Neutrophil (primary cell): ENCODE results near the gene SEC22B.
"Not testable (repeated sequence)": the region's sequence is repeated elsewhere in the genome, so short reads cannot be mapped to it uniquely, and the experiment has no call there.

Experiments used
- H3K27ac ChIP-seq: fragments of 200-600 bp; sonication (generic); 2 replicates; pipeline ENCODE4 v1.5.1; 2016; ENCODE audit warnings: mild to moderate bottlenecking, moderate library complexity
- H3K27me3 ChIP-seq: fragments of 200-600 bp; sonication (generic); 2 replicates; pipeline ENCODE4 v1.6.0; 2016; ENCODE audit warnings: mild to moderate bottlenecking
- H3K36me3 ChIP-seq: fragments of 200-600 bp; sonication (generic); 2 replicates; pipeline ENCODE4 v1.5.1; 2017
- H3K4me1 ChIP-seq, 2 experiments: fragments of 200-600 bp in 1 of 2; sonication (generic) in 1 of 2; 1 replicate in 1 of 2; 2 replicates in 1 of 2; pipeline versions ENCODE4 v1.5.1 to v1.6.1; 2013 to 2016; ENCODE audit warnings: low read depth in 1 of 2, low read length in 1 of 2, mild to moderate bottlenecking in 1 of 2, moderate library complexity in 1 of 2; ENCODE audit not compliant: control insufficient read depth in 1 of 2, insufficient read depth in 1 of 2
- H3K4me3 ChIP-seq, 2 experiments: fragments of 200-600 bp in 1 of 2; sonication (generic) in 1 of 2; 1 replicate in 1 of 2; 2 replicates in 1 of 2; pipeline ENCODE4 v1.5.1; 2013 to 2016; ENCODE audit warnings: low read depth in 1 of 2, low read length in 1 of 2, mild to moderate bottlenecking in 1 of 2, moderate library complexity in 1 of 2
- H3K9me3 ChIP-seq: fragments of 200-600 bp; sonication (generic); 2 replicates; pipeline ENCODE4 v1.5.1; 2016
- TF ChIP-seq, protein P1 (sequence below): fragments of 200-600 bp; sonication (generic); IDR thresholded peaks from 2 replicates; pipeline ENCODE4 v1.5.1; 2016; ENCODE audit warnings: antibody characterized with exemption

SEC22B gene

DNA sequence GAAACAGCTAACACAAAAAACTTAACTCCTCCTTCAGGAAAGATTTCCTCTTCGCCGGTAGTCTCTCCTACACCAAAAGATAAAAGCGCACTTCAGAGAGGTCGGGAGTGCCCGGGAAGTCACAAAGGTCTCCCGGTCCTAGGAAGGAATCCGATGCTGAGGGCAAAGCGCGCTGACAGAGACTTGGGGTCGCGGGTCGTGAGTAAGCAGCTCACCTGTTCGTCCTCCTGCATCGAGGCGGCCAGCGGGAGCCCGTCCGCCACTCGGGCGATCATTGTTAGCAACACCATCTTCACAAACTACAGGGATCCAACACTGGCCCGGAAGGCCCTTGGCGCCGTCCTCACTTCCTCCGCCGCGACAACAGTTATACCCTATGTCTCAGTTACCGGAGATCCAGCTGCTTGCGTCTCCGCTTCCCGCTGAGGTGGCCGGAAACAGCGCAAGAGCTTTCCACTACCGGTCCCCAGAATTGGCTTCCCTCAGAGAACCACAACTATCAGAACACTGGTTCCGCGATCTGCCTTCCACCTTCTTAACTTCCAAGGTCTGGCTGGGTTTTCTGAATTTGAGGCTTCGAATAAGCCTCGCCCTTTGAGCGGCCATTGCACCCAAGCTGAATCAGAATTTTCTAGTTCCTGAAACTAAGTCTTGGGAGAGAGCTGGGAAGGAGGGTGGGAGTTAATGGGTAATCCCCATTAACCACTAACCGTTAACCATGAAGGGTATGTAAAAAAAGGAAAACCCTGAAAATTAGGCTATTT lies at the start of gene SEC22B:
TSS of gene SEC22B (minus strand) at position 429 of the 764 bp plus-strand sequence. CDS start at position 290, 139 bp downstream.
- Histone ChIP-seq H3K4me3 (peak within 1 kb of the TSS; percentile 80 to 89), H3K27ac (peak within 1 kb of the TSS; percentile 96), H3K9me3 (no peaks in the 10 kb centered on the region), H3K36me3 (no peaks in the 10 kb centered on the region), H3K27me3 (no peaks in the 10 kb centered on the region), H3K4me1 (peaks cover 11 to 13% of the 10 kb centered on the region in 2 experiments)
- TF ChIP-seq, protein P1, sequence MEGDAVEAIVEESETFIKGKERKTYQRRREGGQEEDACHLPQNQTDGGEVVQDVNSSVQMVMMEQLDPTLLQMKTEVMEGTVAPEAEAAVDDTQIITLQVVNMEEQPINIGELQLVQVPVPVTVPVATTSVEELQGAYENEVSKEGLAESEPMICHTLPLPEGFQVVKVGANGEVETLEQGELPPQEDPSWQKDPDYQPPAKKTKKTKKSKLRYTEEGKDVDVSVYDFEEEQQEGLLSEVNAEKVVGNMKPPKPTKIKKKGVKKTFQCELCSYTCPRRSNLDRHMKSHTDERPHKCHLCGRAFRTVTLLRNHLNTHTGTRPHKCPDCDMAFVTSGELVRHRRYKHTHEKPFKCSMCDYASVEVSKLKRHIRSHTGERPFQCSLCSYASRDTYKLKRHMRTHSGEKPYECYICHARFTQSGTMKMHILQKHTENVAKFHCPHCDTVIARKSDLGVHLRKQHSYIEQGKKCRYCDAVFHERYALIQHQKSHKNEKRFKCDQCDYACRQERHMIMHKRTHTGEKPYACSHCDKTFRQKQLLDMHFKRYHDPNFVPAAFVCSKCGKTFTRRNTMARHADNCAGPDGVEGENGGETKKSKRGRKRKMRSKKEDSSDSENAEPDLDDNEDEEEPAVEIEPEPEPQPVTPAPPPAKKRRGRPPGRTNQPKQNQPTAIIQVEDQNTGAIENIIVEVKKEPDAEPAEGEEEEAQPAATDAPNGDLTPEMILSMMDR = no peak

DNA sequence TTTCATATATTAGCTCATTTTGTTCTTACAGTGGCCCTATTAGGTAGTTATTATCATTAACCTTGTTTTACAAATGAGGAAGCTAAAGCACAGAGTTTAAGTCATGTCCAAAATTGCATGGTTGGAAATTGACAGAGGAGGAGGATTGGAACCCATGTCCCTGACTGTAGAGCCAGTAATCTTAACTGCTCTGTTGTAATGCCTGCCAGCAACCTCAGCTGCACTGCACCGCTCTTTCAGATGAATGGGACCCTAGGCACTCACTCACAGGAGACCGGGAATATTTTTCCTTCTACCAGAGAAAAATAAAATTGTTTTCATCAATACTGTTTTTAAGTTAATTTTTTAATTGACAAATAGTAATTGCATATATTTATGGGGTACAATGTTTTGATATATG lies 41.6 kb upstream of the SEC22B start:
- H3K36me3 ChIP-seq, H3K4me1 ChIP-seq, H3K9me3 ChIP-seq, H3K27ac ChIP-seq, H3K4me3 ChIP-seq, H3K27me3 ChIP-seq: not testable (repeated sequence)

DNA sequence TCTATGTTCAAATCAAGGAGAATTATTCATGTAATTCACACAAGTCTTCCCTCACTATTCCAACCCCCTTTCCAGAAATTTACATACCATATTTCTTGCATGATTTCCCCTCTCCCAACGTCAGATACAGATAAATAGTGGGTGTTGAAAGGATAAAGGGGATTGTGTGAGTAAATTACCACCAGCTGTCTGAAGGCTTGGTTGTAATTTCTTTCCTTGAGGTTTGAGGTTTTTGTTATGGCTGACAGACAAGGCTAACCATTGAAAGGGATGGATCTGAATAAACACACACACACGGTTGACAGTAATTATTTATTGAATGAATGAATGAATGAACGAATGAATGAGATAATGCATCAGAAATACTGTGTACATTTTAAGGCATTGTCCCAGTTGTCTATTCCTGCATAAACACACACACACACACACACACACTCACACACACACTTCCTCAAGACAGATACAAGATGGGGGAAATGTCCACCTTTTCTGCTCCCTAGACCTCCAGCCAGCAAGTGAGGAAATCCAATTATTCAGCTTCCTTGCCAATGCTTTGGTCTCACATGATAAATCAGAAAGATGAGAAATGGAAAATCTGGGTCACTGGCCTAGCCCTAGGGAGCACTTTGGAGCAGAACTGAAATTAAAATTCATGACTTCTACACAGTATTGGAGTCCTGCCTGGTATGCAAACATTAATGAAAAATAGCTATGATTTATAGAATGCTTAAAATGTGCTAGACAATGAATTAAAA lies 41.0 kb upstream of the SEC22B start:
- H3K9me3 ChIP-seq, H3K4me3 ChIP-seq, H3K27ac ChIP-seq, H3K4me1 ChIP-seq, H3K27me3 ChIP-seq, H3K36me3 ChIP-seq: not testable (repeated sequence)

DNA sequence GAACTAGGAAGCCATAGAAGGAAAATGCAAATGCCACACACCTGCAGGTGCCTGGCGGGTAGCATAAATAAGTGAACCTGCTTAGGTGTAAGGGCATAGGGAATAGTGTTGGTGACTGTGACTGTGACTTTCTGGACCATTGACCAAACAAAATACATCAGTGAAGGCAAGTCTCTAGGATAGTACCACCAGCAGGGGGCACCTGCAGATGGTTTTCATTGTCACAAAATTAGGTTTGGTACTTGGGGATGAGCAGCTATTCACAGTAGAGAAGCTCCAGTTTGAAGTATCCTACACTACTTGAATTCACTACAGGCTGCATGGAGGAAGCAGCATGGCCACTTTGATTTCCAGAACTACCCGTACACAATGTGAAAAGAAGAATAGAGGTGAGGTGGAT lies 37.3 kb upstream of the SEC22B start:
- H3K27me3 ChIP-seq, H3K9me3 ChIP-seq, H3K36me3 ChIP-seq, H3K4me1 ChIP-seq, H3K4me3 ChIP-seq, H3K27ac ChIP-seq: not testable (repeated sequence)

DNA sequence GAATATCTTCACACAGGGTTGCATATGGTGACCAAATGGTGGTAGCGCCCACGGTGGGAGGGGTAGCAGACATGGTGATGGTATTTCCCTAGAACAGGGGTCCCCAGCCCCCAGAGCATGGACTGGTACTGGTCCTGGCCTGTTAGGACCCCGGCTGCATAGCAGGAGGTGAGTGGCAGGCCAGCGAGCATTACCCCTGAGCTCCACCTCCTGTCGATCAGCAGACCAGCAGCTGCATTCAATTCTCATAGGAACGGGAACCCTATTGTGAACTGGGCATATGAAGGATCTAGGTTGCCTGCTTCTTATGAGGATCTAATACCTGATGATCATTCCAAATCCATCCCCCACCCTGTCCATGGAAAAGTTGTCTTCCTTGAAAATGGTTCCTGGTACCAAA lies 34.4 kb upstream of the SEC22B start:
- H3K9me3 ChIP-seq, H3K36me3 ChIP-seq, H3K27me3 ChIP-seq, H3K4me1 ChIP-seq, H3K27ac ChIP-seq, H3K4me3 ChIP-seq: not testable (repeated sequence)

DNA sequence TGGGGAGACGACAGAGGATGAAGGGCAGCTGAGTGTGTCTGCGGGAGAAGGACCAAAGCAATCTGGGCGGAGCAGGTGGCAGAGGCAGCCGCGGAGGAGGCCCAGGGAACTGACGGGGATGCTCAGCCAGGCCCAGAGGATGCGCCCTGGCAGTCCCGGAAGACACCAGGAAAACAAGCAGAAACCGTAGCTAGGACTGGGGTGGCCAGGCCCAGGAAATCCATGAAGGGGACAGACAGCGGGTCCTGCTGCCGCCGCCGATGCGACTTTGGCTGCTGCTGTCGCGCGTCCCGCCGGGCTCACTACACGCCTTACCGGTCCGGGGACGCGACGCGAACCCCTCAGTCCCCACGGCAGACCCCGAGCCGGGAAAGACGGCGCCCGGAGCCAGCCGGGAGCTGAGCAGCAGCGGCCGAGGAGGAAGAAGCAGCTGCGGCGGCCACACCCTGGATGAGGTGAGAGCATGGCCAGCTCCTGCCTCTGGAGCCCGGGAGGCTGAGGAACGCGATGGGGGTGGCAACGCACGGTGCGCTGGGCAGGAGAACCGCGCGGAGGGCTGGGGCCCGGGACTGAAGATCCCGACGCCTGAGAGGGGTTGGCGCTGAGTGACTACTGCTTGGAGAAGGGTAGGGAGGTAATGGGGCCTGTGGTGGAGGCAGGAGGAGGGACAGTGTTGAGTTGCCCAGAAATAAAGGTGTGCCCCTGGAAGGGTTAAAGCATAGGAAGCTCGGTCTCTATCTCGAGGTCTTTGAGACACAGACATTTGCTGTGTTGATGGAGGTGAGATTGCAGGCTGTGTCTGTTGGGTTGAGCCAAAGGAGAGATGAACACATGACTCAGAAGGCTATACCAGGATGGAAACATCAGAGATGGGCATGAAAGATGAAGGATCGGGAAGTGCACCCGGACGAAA lies 20.8 kb upstream of the SEC22B start:
- H3K27me3 ChIP-seq = peaks cover 11% of the 10 kb centered on the region
- H3K4me3 ChIP-seq, H3K36me3 ChIP-seq, H3K9me3 ChIP-seq, H3K27ac ChIP-seq, H3K4me1 ChIP-seq: not testable (repeated sequence)

DNA sequence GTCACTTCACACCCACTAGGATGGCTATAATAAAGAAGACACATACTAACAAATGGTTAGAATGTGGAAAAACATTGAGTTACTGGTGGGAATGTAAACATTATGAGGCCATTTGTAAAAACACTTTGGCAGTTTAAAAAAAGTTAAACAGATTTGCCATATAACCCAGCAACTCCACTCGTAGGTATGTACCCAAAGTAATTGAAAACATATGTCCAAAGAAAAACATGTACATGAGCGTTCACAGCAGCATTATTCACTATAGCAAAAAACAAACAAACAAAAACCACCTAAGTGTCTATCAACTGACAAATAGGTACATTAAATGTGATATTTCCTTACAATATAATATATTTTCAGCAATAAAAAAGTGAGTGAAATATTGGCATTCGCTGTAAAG lies 12.3 kb upstream of the SEC22B start:
- not testable (repeated sequence) for H3K4me3 ChIP-seq, H3K27me3 ChIP-seq, H3K36me3 ChIP-seq, H3K4me1 ChIP-seq, H3K27ac ChIP-seq, H3K9me3 ChIP-seq

DNA sequence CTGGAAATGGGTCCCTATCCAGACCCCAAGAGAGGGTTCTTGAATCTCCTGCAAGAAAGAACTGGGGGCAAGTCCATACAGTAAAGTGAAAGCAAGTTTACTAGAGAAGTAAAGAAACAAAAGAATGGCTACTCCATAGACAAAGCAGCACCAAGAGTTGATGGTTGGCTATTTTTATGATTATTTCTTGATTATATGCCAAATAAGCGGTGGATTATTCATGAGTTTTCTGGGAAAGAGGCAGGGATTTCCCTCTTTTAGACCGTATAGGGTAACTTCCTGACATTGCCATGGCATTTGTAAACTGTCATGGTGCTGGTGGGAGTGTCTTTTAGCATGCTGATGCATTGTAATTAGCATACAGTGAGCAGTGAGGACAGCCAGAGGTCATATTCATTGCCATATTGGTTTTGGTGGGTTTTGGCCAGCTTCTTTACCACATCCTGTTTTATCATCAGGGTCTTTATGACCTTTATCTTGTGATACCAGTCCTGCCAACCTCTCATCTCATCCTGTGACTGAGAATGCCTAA lies 5.9 kb upstream of the SEC22B start:
- H3K4me3 ChIP-seq, H3K36me3 ChIP-seq, H3K4me1 ChIP-seq, H3K27ac ChIP-seq, H3K27me3 ChIP-seq, H3K9me3 ChIP-seq: not testable (repeated sequence)

DNA sequence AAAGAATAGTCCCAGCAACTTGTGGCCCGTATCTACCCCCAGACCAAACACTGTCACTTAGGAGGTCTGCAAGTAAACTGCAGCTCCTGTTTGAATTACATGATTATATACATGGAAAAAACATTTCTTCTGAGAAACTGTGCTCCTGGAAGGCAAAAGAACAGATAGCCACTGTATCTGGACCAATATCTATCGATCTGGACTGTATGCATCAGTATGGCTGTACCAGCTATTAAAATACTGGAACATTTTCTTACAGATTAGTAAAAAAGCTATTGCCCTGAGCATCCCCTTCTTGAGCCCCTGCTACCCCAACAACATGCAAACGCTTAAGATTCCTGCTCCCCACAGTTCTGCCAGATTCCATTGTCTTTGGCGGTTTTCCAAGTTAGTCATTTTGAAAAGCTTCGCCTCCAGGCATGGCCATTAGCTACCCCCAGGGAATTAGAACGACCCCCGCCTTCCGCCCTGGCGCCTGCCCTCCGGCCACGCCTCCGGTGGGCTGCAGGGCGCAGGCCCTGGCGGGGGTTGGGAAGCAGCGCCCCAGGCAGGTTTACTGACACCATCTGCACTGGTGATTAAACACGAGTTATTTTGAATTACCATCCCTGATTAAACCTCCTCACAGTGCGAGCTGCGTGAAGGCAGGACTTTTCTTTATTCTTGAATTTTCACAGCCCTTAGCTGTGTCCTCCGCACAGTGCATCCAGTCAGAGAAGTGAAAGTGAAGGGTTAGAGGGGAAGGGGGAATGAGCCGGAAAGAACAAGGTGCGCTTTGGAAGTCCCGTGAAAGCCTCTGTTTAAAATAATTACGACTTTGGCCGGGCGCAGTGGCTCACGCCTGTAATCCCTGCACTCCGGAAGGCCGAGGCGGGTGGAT lies 3.7 kb upstream of the SEC22B start:
- H3K27ac ChIP-seq, H3K4me3 ChIP-seq: not testable (repeated sequence)

More for the DNA sequence above, 3.7 kb upstream of the SEC22B start:
- peaks cover 11 to 13% of the 10 kb centered on the region in 2 experiments for H3K4me1 ChIP-seq
- not testable (repeated sequence) for H3K27me3 ChIP-seq, H3K9me3 ChIP-seq, H3K36me3 ChIP-seq
